Fibroblast of pulmonary artery (primary cell): ENCODE data around the gene MBTPS1.

Source experiments
- DNase-seq: peaks from one replicate; pipeline ENCODE4 v3.0.0-alpha.2; 2010; ENCODE audit warnings: low read depth
- H3K4me3 ChIP-seq: replicated peaks from 2 replicates; pipeline ENCODE4 v1.5.1; 2011; ENCODE audit warnings: low read depth, mild to moderate bottlenecking, control low read depth, low read length, moderate library complexity
- TF ChIP-seq, protein P1 (sequence below): IDR thresholded peaks from 2 replicates; pipeline ENCODE4 v1.5.1; 2011; ENCODE audit warnings: mild to moderate bottlenecking, control low read depth, low read length, inconsistent platforms; ENCODE audit errors: missing control alignments

Gene MBTPS1

DNA sequence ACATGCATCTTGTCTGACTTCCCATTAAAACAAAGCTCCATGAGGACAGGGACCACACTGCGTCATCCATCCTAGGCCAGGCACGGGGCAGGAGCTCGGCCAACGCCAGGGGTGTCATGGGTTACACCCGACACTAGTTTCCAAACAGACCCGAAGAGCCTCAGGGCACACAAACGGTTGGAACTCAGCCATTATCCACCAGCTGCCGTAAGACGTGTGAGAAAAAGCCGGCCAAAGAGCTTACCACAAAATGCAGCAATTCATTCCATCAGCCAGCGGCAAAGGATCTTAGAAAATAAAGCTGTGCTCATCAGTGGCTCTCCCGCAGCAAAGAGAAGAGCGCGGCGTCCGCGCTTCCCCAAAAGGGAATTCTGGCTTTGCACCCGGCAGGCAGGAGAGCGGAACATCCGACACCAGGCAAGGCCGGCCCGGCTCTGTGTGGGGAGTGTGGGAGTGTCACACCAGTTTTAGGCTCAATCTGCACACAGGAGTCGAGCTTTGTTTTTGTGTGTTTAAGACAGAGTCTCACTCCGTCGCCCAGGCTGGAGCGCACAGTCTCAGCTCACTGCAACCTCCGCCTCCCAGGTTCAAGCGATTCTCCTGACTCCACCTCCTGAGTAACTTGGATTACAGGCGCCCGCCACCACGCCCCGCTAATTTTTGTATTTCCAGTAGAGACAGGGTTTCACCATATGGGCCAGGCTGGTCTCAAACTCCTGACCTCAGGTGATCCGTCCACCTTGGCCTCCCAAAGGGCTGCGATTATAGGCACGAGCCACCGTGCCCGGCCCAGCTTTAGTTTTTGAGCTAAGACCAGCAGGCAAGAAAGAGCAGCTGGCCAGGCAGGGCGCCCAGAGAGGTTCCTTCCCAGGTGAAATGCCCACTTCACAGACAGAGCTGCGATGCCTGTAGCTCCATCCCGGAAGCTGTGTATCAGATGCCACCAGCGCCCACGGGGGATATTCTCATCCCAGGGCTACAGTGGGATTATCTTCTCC, 75.6 kb downstream of the MBTPS1 start:
- H3K4me3 ChIP-seq, result no peak overlapping the region
- TF ChIP-seq, protein P1, sequence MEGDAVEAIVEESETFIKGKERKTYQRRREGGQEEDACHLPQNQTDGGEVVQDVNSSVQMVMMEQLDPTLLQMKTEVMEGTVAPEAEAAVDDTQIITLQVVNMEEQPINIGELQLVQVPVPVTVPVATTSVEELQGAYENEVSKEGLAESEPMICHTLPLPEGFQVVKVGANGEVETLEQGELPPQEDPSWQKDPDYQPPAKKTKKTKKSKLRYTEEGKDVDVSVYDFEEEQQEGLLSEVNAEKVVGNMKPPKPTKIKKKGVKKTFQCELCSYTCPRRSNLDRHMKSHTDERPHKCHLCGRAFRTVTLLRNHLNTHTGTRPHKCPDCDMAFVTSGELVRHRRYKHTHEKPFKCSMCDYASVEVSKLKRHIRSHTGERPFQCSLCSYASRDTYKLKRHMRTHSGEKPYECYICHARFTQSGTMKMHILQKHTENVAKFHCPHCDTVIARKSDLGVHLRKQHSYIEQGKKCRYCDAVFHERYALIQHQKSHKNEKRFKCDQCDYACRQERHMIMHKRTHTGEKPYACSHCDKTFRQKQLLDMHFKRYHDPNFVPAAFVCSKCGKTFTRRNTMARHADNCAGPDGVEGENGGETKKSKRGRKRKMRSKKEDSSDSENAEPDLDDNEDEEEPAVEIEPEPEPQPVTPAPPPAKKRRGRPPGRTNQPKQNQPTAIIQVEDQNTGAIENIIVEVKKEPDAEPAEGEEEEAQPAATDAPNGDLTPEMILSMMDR, result no peak
- DNase-seq, result no peak

DNA sequence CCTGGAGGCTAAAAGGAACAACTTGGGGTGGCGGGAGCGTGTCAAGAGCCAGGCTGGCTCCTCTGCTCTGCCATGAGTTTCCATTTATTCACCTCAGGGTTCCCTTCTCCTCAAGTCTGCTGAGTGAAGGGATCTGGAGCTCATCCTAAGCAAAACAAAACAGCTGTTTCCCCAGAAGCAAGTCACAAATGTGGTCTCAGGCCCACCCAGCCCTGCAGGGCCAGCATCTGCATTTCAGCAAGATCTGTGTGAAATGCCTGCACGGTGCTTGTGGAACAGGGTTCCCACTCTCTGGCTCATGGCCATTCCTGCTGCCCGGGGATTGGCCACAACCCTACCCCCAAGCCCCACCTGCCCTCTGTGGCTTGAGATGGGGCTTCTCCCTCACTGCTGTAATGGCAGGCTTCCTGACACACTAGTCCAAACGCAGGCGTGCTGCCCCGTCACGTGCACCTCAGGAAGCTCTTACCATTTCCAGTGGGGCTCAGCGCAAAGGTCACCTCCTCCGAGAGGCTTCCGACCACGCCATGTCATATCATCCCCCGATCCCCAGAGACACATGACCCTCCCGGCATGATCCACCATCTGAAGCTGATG, 76.4 kb downstream of the MBTPS1 start:
- DNase-seq, result no peak
- TF ChIP-seq, protein P1, result no peak
- no peak overlapping the region for H3K4me3 ChIP-seq

DNA sequence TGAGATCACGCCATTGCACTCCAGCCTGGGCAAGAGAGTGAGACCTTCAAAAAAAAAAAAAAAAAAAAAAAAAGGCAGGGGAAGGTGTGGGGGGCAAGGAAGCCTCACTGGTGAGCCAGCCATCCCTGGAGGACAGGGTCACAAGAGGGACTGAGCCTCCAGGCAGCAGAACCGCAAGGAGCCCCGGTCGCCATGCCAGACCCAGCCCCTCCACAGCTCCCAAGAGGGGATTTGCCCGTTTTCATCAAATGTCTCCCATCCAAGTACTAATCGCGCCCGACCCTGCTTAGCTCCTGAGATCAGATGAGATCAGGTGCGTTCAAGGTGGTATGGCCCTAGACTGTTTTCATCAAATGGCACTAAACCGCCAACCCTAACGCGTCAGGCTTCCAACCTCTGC, 77.0 kb downstream of the MBTPS1 start:
- DNase-seq, result no peak
- H3K4me3 ChIP-seq, result no peak overlapping the region
- TF ChIP-seq, protein P1, result no peak

DNA sequence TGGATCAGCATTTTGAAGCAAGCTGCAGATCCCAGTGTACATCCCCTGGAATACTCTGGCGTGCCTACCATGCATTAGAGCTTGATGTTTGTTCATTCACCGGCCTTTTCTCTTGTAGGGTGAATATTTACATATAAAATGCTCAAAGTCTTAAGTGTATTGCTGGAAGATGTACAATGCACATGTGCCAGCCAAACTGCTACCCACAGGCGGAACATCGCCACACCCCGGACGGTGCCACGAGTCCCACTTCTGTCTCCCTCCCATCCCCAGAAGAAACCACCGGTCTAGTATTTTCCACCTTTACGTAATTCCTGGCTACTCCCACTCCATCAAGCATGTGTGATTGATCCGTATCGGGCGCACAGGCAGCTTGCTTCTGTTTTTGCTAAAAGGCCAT, 78.3 kb downstream of the MBTPS1 start:
- DNase-seq, result no peak
- H3K4me3 ChIP-seq, result no peak overlapping the region
- TF ChIP-seq, protein P1, result no peak

DNA sequence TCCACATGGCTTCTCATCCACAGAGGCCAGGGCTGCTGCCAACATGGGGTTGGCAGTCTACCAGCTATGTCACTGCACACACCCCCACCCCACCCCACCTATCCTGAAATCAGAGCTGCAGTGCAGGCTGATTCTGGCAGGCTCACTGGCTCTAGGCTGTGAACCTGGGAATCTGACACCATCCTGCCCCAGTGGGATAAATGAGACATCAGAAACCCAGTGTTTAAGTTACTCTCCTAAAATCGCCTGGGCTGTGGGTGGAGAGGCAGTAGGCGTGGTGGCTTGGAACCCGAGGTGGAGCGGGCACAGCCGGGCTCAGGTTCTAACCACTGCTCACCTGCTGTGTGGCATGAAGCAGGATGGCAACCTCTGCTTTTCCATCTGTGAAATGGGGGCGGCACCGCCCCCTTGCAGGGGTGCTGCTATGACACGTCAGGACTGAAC, 79.7 kb downstream of the MBTPS1 start:
- H3K4me3 ChIP-seq, result no peak overlapping the region
- TF ChIP-seq, protein P1, result no peak
- DNase-seq, result no peak

DNA sequence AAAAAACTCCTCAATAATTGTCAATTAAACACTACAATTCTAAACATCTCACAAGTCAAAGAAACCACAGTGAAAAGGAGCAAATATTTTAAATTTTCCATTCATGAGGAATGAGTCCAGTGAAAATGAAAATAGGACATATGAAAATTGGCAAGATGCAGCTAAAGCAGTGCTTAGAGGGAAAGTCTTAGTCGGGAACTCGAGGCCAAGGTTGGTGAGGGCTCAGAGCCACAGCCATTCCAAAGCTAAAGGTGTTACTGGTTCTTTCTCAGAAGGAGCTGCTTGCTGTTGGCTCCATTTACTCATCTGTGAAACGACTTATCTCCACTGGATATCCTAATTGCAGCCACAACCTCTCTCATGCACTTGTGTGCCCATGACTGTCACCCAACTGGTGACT, 80.6 kb downstream of the MBTPS1 start:
- no peak for DNase-seq
- TF ChIP-seq, protein P1, result no peak
- no peak overlapping the region for H3K4me3 ChIP-seq
